ENCODE results near the gene CACNA2D2. TPM values are rescaled to one million over a fixed set of nuclear protein-coding genes. Genes with fewer than 3 reads are reported as not detected.

Gene CACNA2D2
- total and polyA plus RNA-seq, 11 donors, result 0.49 to 3.6 (median 1.5) TPM

GRCh38 chr3:50388016-50388719 lies 115.3 kb downstream of the CACNA2D2 start:
- 81 to 86% (median 84%) methylated on average over 19 to 25 of the region's 25 CpGs for WGBS, 4 donors
- no peak for ATAC-seq
- TF ChIP-seq CTCF (IDR thresholded peaks at IDR 0.05) (peak in 2 of 12 donors; percentile 7 to 19), POLR2A (IDR thresholded peaks at IDR 0.05) (no peak)
- no peaks in the 10 kb centered on the region for H3K36me3 ChIP-seq
- intact Hi-C loops (cut with DNase I), result no loop called here
- H3K27me3 ChIP-seq, result no peaks in the 10 kb centered on the region
- H3K4me3 ChIP-seq, result no peak overlapping the region
- DNase-seq, result no peak
- peaks cover 3 to 31% (median 16%) of the 10 kb centered on the region in 12 donors for H3K4me1 ChIP-seq
- H3K27ac ChIP-seq, result no peak overlapping the region
- no peaks in the 10 kb centered on the region for H3K9me3 ChIP-seq

GRCh38 chr3:50385754-50386153 lies 117.7 kb downstream of the CACNA2D2 start:
- 73 to 79% (median 76%) methylated on average over 13 of the region's 13 CpGs for WGBS, 4 donors
- DNase-seq, result no peak
- intact Hi-C loops (cut with DNase I), result no loop called here

GRCh38 chr3:50383750-50384149 lies 119.7 kb downstream of the CACNA2D2 start:
- ATAC-seq (no peak), DNase-seq (no peak)
- no peaks in the 10 kb centered on the region for H3K36me3 ChIP-seq
- no peaks in the 10 kb centered on the region for H3K27me3 ChIP-seq
- no peak overlapping the region for H3K4me3 ChIP-seq
- no peak for TF ChIP-seq POLR2A (IDR thresholded peaks at IDR 0.05)
- no peak overlapping the region for H3K27ac ChIP-seq
- intact Hi-C loops (cut with DNase I), result no loop called here
- H3K4me1 ChIP-seq, result no peaks in the 10 kb centered on the region
- WGBS, 4 donors, result 84 to 93% (median 88%) methylated on average over 5 to 6 of the region's 6 CpGs
- no peaks in the 10 kb centered on the region for H3K9me3 ChIP-seq

More at GRCh38 chr3:50385754-50386153, 117.7 kb downstream of the CACNA2D2 start:
- no peak overlapping the region for H3K27ac ChIP-seq
- no peaks in the 10 kb centered on the region for H3K9me3 ChIP-seq
- peaks cover 0 to 7% (median 3%) of the 10 kb centered on the region in 12 donors for H3K4me1 ChIP-seq
- H3K27me3 ChIP-seq, result no peaks in the 10 kb centered on the region
- H3K36me3 ChIP-seq, result no peaks in the 10 kb centered on the region
- TF ChIP-seq POLR2A (IDR thresholded peaks at IDR 0.05), result no peak
- TF ChIP-seq CTCF (IDR thresholded peaks at IDR 0.05), result no peak
- ATAC-seq, result no peak
- H3K4me3 ChIP-seq, result no peak overlapping the region

- Histone ChIP-seq H3K27ac (no peak overlapping the region), H3K36me3 (no peaks in the 10 kb centered on the region), H3K9me3 (no peaks in the 10 kb centered on the region), H3K4me1 (no peaks in the 10 kb centered on the region), H3K27me3 (no peaks in the 10 kb centered on the region), H3K4me3 (no peak overlapping the region)
- no peak for ATAC-seq
- intact Hi-C loops (cut with DNase I), result no loop called here
- no peak for DNase-seq
- WGBS, 4 donors, result 91 to 97% (median 93%) methylated on average over 12 of the region's 12 CpGs
- no peak for TF ChIP-seq POLR2A (IDR thresholded peaks at IDR 0.05)
- no peak for TF ChIP-seq CTCF (IDR thresholded peaks at IDR 0.05)
Measured at GRCh38 chr3:50382722-50383121, 120.7 kb downstream of the CACNA2D2 start.

- Histone ChIP-seq H3K27ac (no peak overlapping the region), H3K4me3 (no peak overlapping the region), H3K4me1 (no peaks in the 10 kb centered on the region), H3K36me3 (no peaks in the 10 kb centered on the region), H3K9me3 (no peaks in the 10 kb centered on the region), H3K27me3 (no peaks in the 10 kb centered on the region)
- 88 to 100% (median 90%) methylated on average over 1 to 4 of the region's 4 CpGs for WGBS, 4 donors
- TF ChIP-seq POLR2A (IDR thresholded peaks at IDR 0.05) (no peak), CTCF (IDR thresholded peaks at IDR 0.05) (no peak)
- ATAC-seq (no peak), DNase-seq (no peak)
- intact Hi-C loops (cut with DNase I), result no loop called here
Measured at GRCh38 chr3:50381383-50381782, 122.1 kb downstream of the CACNA2D2 start.

Data from heart left ventricle (tissue), 16 donors.